ENCODE measurements around the gene NECTIN4. TPM values are rescaled to one million over a fixed set of nuclear protein-coding genes. Genes with fewer than 3 reads are reported as not detected.

The NECTIN4 gene
- total and polyA plus RNA-seq, 10 of the 15 experiments (the other 5 are each of a cell fraction or from before 2014, with no cell fraction given), result 2.8 to 8.7 (median 3.7) TPM

DNA sequence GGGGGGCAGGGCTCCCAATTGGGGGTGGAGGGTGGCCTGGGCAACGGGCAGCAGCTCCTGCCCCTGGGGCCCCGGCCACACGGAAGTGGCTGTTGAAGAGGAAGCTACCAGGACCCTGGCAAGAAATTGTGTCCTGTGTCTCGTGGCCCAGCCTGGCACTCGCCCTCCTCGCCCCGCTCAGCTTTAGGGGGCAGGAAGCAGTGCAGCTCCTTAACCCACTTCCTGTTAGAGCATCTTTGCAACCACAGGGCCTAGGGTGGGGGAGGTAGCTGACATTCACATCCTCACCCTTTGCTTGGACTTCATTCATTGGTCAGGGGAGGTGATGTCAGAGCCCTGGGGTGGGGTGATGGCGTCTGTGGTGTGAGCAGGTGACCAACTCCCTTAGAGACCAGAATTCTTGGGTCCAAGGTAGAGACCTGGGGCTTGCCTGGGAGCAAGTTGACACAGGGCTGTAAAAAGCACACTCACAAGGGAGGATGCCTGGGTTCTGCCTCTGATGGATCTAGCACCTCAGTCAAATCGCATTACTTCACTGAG, 19.6 kb downstream of the NECTIN4 start, which contains the start of gene ARHGAP30 (continued):
- TF ChIP-seq, protein P1, sequence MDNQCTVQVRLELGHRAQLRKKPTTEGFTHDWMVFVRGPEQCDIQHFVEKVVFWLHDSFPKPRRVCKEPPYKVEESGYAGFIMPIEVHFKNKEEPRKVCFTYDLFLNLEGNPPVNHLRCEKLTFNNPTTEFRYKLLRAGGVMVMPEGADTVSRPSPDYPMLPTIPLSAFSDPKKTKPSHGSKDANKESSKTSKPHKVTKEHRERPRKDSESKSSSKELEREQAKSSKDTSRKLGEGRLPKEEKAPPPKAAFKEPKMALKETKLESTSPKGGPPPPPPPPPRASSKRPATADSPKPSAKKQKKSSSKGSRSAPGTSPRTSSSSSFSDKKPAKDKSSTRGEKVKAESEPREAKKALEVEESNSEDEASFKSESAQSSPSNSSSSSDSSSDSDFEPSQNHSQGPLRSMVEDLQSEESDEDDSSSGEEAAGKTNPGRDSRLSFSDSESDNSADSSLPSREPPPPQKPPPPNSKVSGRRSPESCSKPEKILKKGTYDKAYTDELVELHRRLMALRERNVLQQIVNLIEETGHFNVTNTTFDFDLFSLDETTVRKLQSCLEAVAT (IDR thresholded peaks at IDR 0.05), result peak; percentile 18; the same call in 1 of the 2 replicates
- no peak for TF ChIP-seq NFYA (IDR thresholded peaks at IDR 0.05; ENCODE audit: borderline replicate concordance, low read depth, low read length)
- TF ChIP-seq, protein P2, sequence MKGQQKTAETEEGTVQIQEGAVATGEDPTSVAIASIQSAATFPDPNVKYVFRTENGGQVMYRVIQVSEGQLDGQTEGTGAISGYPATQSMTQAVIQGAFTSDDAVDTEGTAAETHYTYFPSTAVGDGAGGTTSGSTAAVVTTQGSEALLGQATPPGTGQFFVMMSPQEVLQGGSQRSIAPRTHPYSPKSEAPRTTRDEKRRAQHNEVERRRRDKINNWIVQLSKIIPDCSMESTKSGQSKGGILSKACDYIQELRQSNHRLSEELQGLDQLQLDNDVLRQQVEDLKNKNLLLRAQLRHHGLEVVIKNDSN (IDR thresholded peaks at IDR 0.05; ENCODE audit: borderline replicate concordance, extremely low read length, insufficient read depth, low read depth, low read length), result peak; percentile 37
- peak; percentile 37 to 47; a peak in 2 of 3 replicates for TF ChIP-seq EGR1 (IDR thresholded peaks at IDR 0.05; ENCODE audit: borderline replicate concordance in 1 of 2, low read depth in 2 of 2, low read length in 2 of 2)
- TF ChIP-seq MYB (IDR thresholded peaks at IDR 0.05; ENCODE audit: borderline replicate concordance, low read depth, low read length), result no peak
- TF ChIP-seq, protein P3, sequence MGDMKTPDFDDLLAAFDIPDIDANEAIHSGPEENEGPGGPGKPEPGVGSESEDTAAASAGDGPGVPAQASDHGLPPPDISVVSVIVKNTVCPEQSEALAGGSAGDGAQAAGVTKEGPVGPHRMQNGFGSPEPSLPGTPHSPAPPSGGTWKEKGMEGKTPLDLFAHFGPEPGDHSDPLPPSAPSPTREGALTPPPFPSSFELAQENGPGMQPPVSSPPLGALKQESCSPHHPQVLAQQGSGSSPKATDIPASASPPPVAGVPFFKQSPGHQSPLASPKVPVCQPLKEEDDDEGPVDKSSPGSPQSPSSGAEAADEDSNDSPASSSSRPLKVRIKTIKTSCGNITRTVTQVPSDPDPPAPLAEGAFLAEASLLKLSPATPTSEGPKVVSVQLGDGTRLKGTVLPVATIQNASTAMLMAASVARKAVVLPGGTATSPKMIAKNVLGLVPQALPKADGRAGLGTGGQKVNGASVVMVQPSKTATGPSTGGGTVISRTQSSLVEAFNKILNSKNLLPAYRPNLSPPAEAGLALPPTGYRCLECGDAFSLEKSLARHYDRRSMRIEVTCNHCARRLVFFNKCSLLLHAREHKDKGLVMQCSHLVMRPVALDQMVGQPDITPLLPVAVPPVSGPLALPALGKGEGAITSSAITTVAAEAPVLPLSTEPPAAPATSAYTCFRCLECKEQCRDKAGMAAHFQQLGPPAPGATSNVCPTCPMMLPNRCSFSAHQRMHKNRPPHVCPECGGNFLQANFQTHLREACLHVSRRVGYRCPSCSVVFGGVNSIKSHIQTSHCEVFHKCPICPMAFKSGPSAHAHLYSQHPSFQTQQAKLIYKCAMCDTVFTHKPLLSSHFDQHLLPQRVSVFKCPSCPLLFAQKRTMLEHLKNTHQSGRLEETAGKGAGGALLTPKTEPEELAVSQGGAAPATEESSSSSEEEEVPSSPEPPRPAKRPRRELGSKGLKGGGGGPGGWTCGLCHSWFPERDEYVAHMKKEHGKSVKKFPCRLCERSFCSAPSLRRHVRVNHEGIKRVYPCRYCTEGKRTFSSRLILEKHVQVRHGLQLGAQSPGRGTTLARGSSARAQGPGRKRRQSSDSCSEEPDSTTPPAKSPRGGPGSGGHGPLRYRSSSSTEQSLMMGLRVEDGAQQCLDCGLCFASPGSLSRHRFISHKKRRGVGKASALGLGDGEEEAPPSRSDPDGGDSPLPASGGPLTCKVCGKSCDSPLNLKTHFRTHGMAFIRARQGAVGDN (IDR thresholded peaks at IDR 0.05), result peak; percentile 90
- TF ChIP-seq, protein P4, sequence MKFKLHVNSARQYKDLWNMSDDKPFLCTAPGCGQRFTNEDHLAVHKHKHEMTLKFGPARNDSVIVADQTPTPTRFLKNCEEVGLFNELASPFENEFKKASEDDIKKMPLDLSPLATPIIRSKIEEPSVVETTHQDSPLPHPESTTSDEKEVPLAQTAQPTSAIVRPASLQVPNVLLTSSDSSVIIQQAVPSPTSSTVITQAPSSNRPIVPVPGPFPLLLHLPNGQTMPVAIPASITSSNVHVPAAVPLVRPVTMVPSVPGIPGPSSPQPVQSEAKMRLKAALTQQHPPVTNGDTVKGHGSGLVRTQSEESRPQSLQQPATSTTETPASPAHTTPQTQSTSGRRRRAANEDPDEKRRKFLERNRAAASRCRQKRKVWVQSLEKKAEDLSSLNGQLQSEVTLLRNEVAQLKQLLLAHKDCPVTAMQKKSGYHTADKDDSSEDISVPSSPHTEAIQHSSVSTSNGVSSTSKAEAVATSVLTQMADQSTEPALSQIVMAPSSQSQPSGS (IDR thresholded peaks at IDR 0.05; ENCODE audit: low read length), result peak; percentile 75; the same call in 1 of the 2 replicates
- TF ChIP-seq STAT1 (conservative IDR thresholded peaks at IDR 0.05), result no peak
- no peak for TF ChIP-seq ZZZ3 (IDR thresholded peaks at IDR 0.05; ENCODE audit: control insufficient read depth, insufficient read length, low read depth)
- TF ChIP-seq IRF4 (IDR thresholded peaks at IDR 0.05; ENCODE audit: low read depth, low read length), result 0 out of 2 replicates have a peak, but pooled peaks have one; percentile 32
- no peak for TF ChIP-seq SMARCA5 (IDR thresholded peaks at IDR 0.05)
- TF ChIP-seq, protein P5, sequence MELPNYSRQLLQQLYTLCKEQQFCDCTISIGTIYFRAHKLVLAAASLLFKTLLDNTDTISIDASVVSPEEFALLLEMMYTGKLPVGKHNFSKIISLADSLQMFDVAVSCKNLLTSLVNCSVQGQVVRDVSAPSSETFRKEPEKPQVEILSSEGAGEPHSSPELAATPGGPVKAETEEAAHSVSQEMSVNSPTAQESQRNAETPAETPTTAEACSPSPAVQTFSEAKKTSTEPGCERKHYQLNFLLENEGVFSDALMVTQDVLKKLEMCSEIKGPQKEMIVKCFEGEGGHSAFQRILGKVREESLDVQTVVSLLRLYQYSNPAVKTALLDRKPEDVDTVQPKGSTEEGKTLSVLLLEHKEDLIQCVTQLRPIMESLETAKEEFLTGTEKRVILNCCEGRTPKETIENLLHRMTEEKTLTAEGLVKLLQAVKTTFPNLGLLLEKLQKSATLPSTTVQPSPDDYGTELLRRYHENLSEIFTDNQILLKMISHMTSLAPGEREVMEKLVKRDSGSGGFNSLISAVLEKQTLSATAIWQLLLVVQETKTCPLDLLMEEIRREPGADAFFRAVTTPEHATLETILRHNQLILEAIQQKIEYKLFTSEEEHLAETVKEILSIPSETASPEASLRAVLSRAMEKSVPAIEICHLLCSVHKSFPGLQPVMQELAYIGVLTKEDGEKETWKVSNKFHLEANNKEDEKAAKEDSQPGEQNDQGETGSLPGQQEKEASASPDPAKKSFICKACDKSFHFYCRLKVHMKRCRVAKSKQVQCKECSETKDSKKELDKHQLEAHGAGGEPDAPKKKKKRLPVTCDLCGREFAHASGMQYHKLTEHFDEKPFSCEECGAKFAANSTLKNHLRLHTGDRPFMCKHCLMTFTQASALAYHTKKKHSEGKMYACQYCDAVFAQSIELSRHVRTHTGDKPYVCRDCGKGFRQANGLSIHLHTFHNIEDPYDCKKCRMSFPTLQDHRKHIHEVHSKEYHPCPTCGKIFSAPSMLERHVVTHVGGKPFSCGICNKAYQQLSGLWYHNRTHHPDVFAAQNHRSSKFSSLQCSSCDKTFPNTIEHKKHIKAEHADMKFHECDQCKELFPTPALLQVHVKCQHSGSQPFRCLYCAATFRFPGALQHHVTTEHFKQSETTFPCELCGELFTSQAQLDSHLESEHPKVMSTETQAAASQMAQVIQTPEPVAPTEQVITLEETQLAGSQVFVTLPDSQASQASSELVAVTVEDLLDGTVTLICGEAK (IDR thresholded peaks at IDR 0.05; ENCODE audit: borderline replicate concordance), result peak; percentile 93
- TF ChIP-seq ZNF24 (IDR thresholded peaks at IDR 0.05), result 0 out of 2 replicates have a peak, but pooled peaks have one; percentile 55
- TF ChIP-seq SMAD5 (IDR thresholded peaks at IDR 0.05; ENCODE audit: low read depth), result 0 out of 2 replicates have a peak, but pooled peaks have one; percentile 10
- peak in 1 of 2 experiments; percentile 87; a peak in 2 of 4 replicates for TF ChIP-seq ETV6 (conservative IDR thresholded peaks at IDR 0.05 in 1 of 2, IDR thresholded peaks at IDR 0.05 in 1 of 2; ENCODE audit: borderline replicate concordance in 1 of 2, low read depth in 1 of 2)
- peak; percentile 43; the same call in 1 of the 2 replicates for TF ChIP-seq NFYB (IDR thresholded peaks at IDR 0.05; ENCODE audit: insufficient read depth, low read depth, low read length)

Data from GM12878 (cell line).